Activated T-cell treated with anti-CD3 and anti-CD28 coated beads for 1 hour (primary cell): ENCODE measurements around the gene NOP14.
"Not testable (repeated sequence)": the region's sequence is repeated elsewhere in the genome, so short reads cannot be mapped to it uniquely, and the experiment has no call there.

Experiments used
- DNase-seq: peaks from one replicate; pipeline ENCODE4 v3.0.0-alpha.2; 2020; ENCODE audit warnings: low read depth

NOP14 gene

DNA sequence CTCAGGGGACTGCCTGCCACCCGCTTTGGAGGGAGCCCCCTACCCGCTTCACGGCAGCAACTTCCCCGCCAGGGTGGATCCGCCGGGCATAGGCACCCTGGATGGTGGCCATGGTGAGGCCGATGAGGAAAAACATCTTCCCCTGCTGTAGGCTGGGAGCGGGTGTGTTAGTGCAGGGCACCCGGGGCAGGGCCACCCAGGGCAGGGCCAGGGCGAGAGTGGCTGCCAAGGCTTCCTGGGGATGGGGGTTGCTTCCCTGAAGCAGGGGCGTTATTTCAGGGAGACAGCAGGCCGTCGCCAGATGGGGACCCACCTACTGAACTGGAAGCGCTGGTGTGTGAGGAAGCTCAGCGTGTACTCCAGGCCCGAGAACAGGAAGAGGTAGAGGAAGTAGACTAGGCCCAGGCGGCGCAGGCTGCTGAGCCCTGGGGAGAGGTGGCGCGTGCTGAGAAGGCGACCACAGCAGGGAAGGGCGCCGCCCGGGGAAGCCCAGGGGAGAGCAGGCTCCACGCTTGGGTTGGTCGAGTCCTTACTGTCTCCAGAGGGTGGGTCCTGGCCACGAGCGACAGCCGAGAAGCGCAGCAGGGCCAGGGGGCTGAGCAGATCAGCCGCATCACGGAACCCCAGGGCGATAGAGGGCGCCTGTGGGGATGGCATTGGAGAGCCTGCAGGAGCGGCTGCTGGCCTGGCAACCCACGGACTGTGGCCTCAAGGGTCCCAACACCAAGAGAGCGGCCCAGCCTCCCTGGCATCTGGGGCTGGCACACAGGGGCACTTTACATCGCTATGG lies 31.5 kb downstream of the NOP14 start:
- no peak for DNase-seq

DNA sequence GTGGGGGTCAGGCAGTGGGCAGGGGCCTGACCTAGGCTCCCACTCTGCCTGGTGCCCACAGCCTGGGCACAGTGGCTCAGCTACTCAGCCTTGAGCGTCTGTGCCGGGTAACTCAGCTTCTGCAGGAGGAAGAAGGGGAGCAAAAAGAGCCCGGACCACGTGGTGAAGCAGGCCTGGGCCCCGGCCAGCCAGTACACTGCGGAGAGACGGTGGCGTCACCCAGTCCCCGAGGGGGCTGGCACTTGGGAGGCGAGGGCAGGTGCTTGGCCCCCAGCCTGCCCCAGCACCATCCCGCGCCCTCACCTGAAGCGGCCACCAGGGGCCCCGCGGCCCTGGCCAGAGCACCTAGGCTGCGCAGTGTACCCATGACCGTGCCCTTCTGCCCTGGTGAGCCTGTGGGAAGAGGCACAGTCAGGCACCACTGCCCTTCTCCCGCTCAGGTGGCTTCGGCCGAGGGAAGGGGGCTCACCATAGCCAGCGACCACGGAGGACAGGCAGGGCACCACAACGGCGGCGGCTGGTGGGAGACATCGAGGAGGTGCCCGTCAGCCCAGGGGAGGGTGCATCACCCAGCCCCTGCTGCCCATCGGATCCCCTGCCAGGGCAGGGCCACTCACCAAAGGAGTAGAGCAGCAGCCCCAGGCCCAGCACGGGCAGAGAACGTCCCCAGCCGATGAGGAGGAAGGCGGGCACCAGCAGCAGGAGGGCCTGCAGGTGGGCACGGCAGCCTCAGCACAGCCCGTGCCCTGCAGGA lies 32.3 kb downstream of the NOP14 start:
- no peak for DNase-seq

DNA sequence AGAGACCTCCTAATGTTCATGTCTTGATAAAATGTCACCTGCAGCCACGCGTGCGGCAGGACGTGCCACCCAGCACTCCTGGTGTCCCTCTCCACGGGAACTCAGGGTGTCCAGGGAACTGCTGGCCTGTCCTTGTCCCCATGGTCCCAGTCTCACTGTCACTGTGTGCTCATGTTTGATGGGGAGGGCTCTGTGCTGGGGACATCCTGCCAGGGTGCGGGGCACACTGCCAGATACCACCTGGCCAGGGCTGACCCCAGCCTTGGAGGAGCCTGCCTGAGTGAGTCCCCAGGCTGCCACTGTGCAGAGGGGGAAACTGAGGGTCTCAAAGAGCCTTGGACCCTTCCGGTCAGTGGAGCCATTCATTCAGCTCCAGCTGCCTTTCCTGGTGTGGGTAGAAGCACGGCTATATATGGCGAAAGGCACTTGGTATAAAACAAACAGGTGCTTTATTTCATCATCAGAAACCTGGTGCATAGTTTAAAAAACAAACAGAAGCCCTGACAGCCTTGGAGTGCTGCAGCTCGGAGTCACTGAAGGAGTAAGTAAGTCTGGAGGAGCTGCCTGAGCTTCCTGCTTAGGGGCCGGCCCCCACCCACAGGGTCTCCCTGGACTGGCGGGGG lies 33.0 kb downstream of the NOP14 start:
- DNase-seq = no peak

DNA sequence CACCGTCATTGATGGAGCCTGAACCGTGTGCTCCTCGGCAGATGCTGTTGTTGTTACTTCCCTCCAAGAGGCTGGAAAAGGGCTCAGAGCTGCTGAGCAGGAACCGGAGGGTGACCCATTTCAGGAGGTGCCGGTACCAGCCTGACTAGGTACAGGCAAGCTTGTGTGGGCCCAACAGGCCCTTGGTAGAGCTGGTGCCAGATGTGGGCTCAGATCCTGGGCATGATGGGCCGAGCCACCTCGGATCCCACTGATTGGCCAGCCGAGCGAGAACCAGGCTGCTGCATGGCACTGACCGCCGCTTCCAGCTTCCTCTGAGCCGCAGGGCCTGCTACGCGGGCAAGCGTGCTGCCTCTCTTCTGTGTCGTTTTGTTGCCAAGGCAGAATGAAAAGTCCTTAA lies 33.7 kb downstream of the NOP14 start:
- no peak for DNase-seq

DNA sequence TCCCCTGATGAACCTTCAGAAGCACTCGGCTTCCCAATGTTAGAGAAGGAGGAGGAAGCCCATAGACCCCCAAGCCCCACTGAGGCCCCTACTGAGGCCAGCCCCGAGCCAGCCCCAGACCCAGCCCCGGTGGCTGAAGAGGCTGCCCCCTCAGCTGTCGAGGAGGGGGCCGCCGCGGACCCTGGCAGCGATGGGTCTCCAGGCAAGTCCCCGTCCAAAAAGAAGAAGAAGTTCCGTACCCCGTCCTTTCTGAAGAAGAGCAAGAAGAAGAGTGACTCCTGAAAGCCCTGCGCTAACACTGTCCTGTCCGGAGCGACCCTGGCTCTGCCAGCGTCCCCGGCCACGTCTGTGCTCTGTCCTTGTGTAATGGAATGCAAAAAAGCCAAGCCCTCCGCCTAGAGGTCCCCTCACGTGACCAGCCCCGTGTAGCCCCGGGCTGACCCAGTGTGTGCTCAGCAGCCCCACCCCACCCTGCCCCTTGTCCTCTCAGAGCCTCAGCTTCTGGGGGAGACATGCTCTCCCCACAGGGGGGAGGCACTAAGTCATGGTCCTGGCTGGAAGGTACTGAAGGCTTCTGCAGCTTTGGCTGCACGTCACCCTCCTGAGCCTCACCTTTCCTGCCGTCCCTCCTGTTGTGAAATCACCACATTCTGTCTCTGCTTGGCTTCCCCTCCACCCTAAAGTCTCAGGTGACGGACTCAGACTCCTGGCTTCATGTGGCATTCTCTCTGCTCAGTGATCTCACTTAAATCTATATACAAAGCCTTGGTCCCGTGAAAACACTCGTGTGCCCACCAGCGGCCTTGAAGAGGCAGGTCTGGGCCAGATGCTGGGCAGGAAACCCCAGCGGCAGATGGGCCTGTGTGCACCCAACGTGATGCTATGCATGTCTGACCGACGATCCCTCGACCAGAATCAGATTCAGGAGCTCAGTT lies 34.7 kb downstream of the NOP14 start:
- no peak for DNase-seq

DNA sequence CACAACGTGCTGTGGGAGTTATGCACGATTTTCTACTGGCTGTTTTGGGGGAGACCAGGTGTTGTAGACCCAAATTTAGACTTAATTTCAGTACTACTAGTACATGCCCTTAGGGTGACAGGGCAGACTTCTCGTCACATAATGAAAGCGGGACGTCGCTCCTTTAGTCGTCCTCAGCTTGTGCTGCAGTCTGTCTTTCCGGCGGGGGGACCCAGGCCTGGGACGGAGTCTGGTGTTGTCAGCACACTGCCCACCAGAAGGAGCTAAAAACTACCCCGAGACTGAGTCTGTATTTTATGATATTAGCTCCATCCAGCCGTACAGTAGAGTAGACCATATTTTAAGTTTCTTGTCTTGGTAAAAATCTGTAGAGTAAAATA lies 35.5 kb downstream of the NOP14 start:
- no peak for DNase-seq

DNA sequence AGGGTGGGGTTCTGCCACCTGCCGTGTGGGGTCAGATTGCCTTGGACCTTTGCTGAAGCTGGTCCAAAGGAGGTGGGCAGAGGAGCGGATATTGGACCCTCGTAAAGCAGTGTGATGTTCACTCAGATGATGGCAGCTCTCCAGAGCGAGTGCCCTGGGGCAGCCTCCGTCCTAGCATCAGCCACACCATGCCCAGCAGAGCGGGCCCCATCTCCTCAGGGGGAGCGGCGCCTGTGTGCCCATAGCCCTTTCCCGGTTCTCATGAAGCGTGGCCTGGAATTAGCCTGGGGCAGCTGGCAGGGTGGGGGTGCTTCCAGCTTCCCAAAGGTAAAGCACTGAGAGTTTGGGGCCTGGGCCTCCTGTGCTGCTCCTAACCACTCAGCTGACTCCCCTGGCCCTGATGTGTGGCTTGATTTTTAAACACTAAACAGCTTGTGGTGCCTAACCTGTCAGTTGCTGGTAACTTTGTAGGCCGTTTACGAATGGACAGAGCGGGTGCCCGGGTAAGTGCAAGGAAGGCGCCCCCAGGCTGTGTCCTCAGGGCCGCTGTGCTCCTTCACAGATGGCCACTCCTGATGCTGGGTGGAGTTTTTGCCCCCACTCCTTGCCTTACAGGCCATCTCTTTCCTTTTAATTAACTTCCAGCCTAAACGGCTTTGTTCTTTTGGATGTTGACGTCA lies 36.0 kb downstream of the NOP14 start:
- DNase-seq = no peak

DNA sequence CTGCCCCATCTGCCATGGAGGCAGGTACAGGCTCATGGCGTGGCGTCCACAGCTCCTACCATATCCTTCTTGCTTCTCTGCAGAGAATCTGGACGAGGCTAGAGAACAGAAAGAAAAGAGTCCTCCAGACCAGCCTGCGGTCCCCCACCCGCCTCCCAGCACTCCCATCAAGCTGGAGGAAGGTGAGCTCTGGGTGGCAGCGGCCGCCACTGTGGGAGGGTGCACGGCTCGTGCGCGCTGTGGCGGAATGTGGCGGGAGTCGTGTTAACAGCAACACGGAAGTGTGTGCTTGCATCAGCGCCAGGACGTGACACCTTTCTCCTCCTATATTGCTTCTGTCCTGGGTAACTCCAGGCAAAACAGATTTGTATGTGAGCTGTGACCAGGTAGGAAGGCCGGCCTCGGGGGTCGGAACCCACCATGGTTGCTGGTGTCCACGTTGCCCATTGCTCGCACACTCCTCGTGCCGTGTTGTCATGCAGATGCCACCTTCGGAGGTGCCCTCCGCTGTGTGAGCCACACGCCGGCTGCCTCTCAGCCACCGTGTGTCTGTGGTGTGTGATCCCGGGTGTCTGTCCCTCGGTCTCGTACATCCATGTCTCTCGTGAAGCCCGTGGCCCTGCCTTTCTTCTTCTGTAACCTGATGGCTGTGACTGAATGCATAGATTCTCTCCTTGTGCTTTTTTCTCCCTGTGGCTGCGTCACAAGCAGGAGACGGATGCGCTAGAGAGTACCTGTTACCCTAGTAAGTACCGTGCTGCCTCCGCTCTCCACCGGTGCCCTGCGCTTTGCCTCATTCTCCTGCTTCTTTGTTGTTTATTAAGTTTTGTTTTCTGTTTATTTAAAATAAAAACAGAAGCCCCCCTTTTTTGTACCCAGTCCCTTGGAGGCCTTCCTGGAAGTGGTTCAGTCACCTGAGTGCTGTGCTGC lies 37.0 kb downstream of the NOP14 start:
- DNase-seq = no peak

DNA sequence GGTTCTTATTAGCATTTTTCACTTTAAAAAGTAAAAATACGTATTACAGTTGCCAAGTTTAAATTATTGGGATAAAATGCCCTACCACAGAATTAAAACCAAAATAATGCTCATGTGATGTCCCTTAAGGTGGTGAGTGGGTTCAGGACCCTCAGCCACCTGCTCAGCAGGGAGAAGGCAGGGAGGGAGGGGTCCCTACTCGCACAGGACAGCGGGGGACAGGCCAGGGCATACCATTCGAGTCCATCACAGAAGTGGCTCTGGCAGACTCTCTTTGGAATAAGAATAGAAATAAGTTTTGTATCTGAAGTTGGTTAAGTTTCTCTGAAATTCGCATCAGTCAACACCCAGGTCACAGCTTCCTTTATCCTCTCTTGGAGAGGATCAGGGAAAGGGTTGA lies 37.7 kb downstream of the NOP14 start:
- DNase-seq = no peak

DNA sequence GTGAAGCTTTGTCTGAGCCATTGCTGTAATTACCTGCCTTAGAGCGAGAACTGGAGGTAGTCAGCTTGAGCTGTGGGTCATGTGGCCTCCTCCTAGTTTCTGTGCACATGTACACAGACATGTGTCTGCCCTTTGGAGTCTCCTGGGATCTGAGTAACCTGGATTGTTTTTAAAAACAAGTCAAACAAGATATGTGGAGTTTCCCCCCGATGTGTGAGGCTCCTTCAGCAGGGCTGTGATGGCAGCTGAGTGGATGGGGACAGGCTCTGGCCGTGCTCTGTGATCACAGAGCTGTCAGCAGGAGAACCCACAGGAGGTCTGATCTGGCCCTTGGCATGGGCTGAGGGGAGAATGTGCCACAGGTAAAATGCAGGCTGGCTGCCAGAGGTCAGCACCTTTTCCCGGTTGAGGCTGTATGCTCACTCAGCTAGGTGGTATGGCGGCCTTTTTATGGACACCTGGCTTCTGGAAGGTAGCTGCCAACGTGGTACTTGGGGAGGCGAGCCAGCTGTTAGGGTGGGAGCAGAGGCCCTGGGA lies 38.4 kb downstream of the NOP14 start:
- no peak for DNase-seq

DNA sequence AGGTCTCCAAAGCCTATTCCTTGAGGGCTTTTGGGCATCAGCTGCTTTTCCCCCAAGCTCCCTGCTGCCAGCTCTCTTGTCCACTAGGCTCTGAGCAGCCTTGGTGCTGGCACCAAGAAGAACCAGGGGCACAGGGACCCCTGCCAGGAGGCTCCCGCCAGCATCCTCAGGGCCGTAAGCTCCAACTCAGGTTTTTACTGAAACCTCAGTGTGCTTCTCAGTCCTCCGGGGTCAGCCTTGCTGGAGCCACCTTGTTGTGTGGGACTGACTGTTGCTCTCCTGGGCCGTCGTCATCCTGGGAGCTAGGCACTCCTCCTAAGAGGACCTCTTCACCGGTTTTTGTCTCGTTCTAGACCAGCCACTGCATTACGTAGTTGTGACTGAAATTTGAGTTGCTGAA lies 38.9 kb downstream of the NOP14 start:
- no peak for DNase-seq

DNA sequence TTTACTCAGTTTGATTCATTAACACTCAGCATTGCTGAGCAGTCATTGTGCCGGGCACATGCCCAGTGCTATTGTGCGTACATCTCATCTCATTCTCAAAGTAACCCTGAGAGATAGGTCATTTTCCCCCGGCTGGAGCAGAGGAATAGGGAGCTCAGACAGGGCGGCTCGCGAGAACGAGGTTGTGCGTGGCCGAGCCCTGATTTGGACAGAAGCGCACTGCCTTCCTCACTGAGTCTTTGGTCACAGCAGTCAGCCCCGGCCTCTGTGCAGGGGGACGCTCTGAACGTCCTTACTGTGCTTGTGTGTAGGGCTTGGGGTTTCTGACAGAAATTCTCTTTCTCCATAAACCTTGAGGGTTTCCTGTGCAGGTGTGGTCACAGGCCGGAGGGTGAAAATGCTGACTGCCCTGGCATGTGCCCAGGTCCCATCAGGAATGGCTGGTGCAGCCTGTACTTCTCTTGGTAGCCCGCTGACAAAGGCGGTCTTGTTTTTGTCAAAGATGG lies 39.5 kb downstream of the NOP14 start:
- no peak for DNase-seq

DNA sequence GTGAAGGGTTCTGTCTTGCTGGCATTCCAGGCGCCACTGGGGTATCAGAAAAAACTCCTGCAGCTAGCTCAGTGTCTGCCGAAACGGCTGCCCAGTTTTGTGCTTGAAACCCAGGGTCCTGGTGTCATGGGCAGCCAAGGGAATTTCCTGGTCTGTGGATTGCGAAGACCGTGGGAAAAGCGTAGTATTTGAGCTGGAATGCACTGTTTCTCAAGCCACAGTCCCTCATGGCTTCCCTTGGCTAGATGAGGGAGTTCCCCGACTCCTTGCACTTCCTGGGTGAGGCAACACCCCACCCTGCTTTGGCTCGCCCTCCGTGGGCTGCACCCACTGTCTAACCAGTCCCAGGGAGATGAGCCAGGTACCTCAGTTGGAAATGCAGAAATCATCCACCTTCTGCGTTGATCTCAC lies 40.1 kb downstream of the NOP14 start:
- DNase-seq = no peak

DNA sequence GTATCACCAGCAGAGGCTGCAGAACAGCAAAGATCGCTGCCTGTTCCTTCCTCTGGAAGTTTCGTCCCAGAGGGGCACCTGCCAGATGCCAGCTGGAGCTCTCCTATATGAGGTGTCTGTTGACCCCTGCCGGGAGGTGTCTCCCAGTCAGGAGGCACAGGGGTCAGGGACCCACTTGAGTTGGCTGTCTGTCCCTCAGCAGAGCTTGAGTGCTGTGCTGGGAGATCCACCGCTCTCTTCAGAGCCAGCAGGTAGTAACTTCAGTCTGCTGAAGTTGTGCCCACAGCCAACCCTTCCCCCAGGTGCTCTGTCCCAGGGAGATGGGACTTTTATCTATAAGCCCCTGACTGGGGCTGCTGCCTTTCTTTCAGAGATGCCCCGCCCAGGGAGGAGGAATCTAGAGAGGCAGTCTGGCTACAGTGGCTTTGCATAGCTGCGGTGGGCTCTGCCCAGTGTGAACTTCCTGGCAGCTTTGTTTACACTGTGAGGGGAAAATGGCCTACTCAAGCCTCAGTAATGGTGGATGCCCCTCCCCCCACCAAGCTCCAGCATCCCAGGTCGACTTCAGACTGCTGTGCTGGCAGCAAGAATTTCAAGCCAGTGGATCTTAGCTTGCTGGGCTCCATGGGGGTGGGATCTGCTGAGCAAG lies 40.6 kb downstream of the NOP14 start:
- not testable (repeated sequence) for DNase-seq

DNA sequence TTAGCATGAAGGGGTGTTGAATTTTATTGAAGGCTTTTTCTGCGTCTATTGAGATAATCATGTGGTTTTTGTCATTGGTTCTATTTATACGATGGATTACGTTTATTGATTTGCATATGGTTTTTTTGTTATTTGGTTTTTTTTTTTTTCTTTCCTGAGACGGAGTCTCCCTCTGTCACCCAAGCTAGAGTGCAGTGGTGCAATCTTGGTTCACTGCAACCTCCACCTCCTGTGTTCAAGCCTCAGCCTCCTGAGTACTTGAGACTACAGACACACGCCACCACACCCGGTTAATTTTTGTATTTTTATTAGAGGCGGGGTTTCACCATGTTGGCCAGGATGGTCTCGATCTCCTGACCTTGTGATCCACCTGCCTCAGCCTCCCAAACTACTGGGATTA lies 44.5 kb downstream of the NOP14 start:
- not testable (repeated sequence) for DNase-seq

DNA sequence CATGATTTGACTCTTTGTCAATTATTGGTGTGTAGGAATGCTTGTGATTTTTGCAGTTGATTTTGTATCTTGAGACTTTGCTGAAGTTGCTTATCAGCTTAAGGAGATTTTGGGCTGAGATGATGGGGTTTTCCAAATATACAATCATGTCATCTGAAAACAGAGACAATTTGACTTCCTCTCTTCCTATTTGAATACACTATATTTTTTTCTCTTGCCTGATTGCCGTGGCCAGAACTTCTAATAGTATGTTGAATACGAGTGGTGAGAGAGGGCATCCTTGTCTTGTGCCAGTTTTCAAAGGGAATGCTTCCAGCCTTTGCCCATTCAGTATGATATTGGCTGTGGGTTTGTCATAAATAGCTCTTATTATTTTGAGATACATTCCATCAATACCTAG lies 44.9 kb downstream of the NOP14 start:
- not testable (repeated sequence) for DNase-seq

DNA sequence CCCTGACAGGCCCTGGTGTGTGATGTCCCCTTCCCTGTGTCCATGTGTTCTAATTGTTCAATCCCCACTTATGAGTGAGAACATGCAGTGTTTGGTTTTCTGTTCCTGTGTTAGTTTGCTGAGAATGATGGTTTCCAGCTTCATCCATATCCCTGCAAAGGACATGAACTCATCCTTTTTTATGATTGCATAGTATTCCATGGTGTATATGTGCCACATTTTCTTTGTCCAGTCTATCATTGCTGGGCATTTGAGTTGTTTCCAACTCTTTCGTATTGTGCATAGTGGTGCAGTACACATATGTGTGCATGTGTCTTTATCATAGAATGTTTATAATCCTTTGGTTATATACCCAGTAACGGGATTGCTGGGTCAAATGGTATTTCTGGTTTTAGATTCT lies 46.5 kb downstream of the NOP14 start:
- not testable (repeated sequence) for DNase-seq

DNA sequence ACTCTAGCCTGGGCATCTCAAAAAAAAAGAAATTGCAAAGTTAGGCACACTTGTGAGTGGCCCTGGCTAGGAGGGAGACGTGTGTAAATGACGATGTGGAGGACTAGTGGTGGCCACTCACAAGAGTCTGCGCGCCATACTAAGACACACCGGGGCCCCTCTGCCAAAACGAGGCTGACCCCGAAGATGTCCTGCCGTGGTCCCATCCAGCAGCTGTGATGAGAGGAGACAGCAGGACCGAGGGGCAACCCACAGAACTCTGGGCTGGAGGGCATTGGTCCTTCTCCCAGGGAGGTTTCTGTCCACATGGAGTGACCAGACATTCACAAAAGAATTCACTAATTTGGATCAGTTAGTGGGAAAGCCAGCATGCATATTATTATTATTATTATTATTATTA lies 47.4 kb downstream of the NOP14 start:
- no peak for DNase-seq
